ENCODE data around the gene GDA. TPM values are rescaled to one million over a fixed set of nuclear protein-coding genes. Genes with fewer than 3 reads are reported as not detected.

Gene GDA
- total and polyA plus RNA-seq, 2 of the 8 experiments (the other 6 are each of a cell fraction or from before 2014, with no cell fraction given) = 0.35 to 3.0 TPM

DNA sequence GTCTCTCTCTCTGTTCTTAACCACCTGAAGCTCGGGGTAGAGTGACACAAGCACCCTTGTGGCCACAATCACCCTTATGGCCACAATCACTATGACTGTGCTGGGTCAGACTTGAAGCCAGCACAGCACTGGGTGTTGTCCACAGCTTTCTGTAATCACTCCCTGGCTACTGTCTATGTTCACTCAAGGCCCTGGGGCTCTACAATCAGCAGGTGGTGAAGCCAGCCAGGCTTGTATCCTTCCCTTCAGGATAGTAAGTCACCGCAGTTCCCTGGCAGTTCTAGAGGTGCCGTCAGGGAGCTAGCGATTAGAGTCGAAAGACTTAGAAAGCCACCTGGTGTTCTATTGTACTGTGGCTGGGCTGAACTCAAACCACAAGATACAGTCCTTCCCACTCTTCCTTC, 44.2 kb downstream of the GDA start:
- no peak overlapping the region for H2AFZ ChIP-seq (ENCODE audit: low read length)
- H2AK5ac ChIP-seq (ENCODE audit: low read depth, low read length) = no peak overlapping the region
- CTCF ChIA-PET (ENCODE audit: partially characterized antibody) = interaction anchor here (0.8 to 3.0 kb wide), 5 partner anchors 10 to 154 kb away, joined by 3 to 23 read pairs (median 3); no protein-coding TSS in a partner anchor
- no peaks in the 10 kb centered on the region for H3K23me2 ChIP-seq (ENCODE audit: low read depth, low read length)
- H3K4me2 ChIP-seq (ENCODE audit: insufficient read depth in 1 of 2, low read depth in 2 of 2, low read length in 2 of 2) = no peak overlapping the region
- H3K79me1 ChIP-seq (ENCODE audit: low read depth, low read length) = no peaks in the 10 kb centered on the region
- POLR2A ChIA-PET (ENCODE audit: partially characterized antibody) = no interaction called here
- H4K5ac ChIP-seq (ENCODE audit: insufficient read length, low read depth, low read length) = no peak overlapping the region
- H3K18ac ChIP-seq (ENCODE audit: extremely low read depth, low read length) = no peak overlapping the region
- DNase-seq (ENCODE audit: low read depth in 1 of 2, low spot score in 2 of 2) (no peak), FAIRE-seq (no peak)
- no peak overlapping the region for H2BK20ac ChIP-seq (ENCODE audit: low read length)
- no peak overlapping the region for H3K9ac ChIP-seq (replicated peaks in 1 of 4; ENCODE audit: extremely low read depth in 1 of 4, low read depth in 3 of 4, low read length in 3 of 4)
- no peak overlapping the region for H2BK12ac ChIP-seq (ENCODE audit: low read depth, low read length)
- H3K36me3 ChIP-seq (ENCODE audit: control insufficient read depth in 2 of 4, insufficient read depth in 4 of 4, low read length in 3 of 4) = no peaks in the 10 kb centered on the region
- H3K27ac ChIP-seq (ENCODE audit: low read depth, low read length) = no peak overlapping the region
- H4K20me1 ChIP-seq (replicated peaks in 1 of 2; ENCODE audit: control insufficient read depth in 1 of 2, insufficient read depth in 2 of 2, low read length in 2 of 2) = no peaks in the 10 kb centered on the region
- H3K4ac ChIP-seq (replicated peaks; ENCODE audit: insufficient read length, low read depth, low read length) = no peak overlapping the region
- no peak overlapping the region for H3K14ac ChIP-seq (ENCODE audit: insufficient read length)
- no peaks in the 10 kb centered on the region for H3K79me2 ChIP-seq (ENCODE audit: control insufficient read depth in 1 of 2, insufficient read depth in 2 of 2, low read length in 2 of 2)
- H3K27me3 ChIP-seq (replicated peaks in 1 of 4; ENCODE audit: control insufficient read depth in 3 of 4, extremely low read depth in 1 of 4, insufficient read depth in 3 of 4, low read length in 3 of 4) = no peaks in the 10 kb centered on the region
- H3K4me1 ChIP-seq (replicated peaks in 1 of 4; ENCODE audit: control insufficient read depth in 3 of 4, insufficient read depth in 4 of 4, low read length in 3 of 4) = 0 out of 7 replicates have a peak, but pooled peaks cover 0 to 1% (median 0%) of the 10 kb centered on the region in 4 experiments
- no peak overlapping the region for H3K23ac ChIP-seq (ENCODE audit: insufficient read length)
- no peak overlapping the region for H3K4me3 ChIP-seq (ENCODE audit: extremely low read depth in 1 of 4, insufficient read depth in 2 of 4, low read depth in 3 of 4, low read length in 4 of 4)
- H4K8ac ChIP-seq (ENCODE audit: extremely low read depth, insufficient read depth, low read length) = no peak overlapping the region
- no peak overlapping the region for H2BK5ac ChIP-seq (ENCODE audit: low read depth, low read length)
- H3K56ac ChIP-seq (replicated peaks; ENCODE audit: insufficient read length, low read depth, low read length) = no peak overlapping the region
- no peak overlapping the region for H2BK15ac ChIP-seq (ENCODE audit: low read length)
- no peaks in the 10 kb centered on the region for H3K9me3 ChIP-seq (ENCODE audit: insufficient read depth in 2 of 2, low read depth in 1 of 2, low read length in 1 of 2)
- no peak overlapping the region for H4K91ac ChIP-seq (replicated peaks; ENCODE audit: insufficient read length, low read length)
- WGBS, 2 experiments (ENCODE audit: extremely low coverage in 1 of 2, insufficient coverage in 1 of 2, insufficient read length in 1 of 2, insufficient replicate concordance in 2 of 2, low coverage in 1 of 2, low lambda C conversion rate in 2 of 2, missing lambda C conversion rate in 1 of 2) = 81% methylated on average over 5 of the region's 5 CpGs; no CpG with 5 or more reads in 1 of the 2 experiments
- H2BK120ac ChIP-seq (replicated peaks; ENCODE audit: low read depth, low read length) = no peak overlapping the region
- no peak for TF ChIP-seq CHD1 (IDR thresholded peaks at IDR 0.05; ENCODE audit: low read depth, low read length)
- TF ChIP-seq JUND (IDR thresholded peaks at IDR 0.05; ENCODE audit: low read length) = no peak
- no peak for TF ChIP-seq TBP (IDR thresholded peaks at IDR 0.05; ENCODE audit: low read depth, low read length)
- TF ChIP-seq RAD21 (IDR thresholded peaks at IDR 0.05 in 1 of 2, conservative IDR thresholded peaks at IDR 0.05 in 1 of 2; ENCODE audit: low read depth in 2 of 2, low read length in 2 of 2) = no peak
- no peak for TF ChIP-seq GABPA (IDR thresholded peaks at IDR 0.05; ENCODE audit: borderline replicate concordance, insufficient read depth, low read length)
- TF ChIP-seq ASH2L (IDR thresholded peaks at IDR 0.05; ENCODE audit: low read length) = no peak
- no peak for TF ChIP-seq CHD2 (IDR thresholded peaks at IDR 0.05; ENCODE audit: low read length)
